Measurements from ENCODE around the gene ZNF613.
"Not testable (repeated sequence)": the region's sequence is repeated elsewhere in the genome, so short reads cannot be mapped to it uniquely, and the experiment has no call there.

The ZNF613 gene

GRCh38 chr19:51926784-51927741 lies at the start of gene ZNF613:
ZNF613 (plus strand) TSS chr19:51927472; CDS start chr19:51936221, 8,749 bp downstream.
- peak; percentile 39 to 98 (median 94) for DNase-seq

GRCh38 chr19:51882518-51882917 lies 44.8 kb upstream of the ZNF613 start:
- DNase-seq, result no peak

- DNase-seq, result no peak
These were observed 42.6 kb upstream of the ZNF613 start for GRCh38 chr19:51884713-51885112.

GRCh38 chr19:51887522-51888498 lies 39.5 kb upstream of the ZNF613 start, which contains the start of gene ZNF577:
ZNF577 (minus strand) TSS chr19:51887951; CDS start chr19:51880382, 7,569 bp downstream.
- peak in 13 of 14 donors; percentile 13 to 86 (median 76) for DNase-seq

- no peak for DNase-seq
These were observed 37.3 kb upstream of the ZNF613 start for GRCh38 chr19:51889934-51890333.

- DNase-seq, result no peak
These were observed 36.0 kb upstream of the ZNF613 start for GRCh38 chr19:51891193-51891747.

GRCh38 chr19:51901860-51902259 lies 25.4 kb upstream of the ZNF613 start:
- DNase-seq, result no peak

GRCh38 chr19:51903192-51903591 lies 24.1 kb upstream of the ZNF613 start:
- peak in 7 of 14 donors; percentile 2 to 36 (median 6) for DNase-seq

- DNase-seq, result peak; percentile 2 to 81 (median 68)
These were observed 22.7 kb upstream of the ZNF613 start, which contains the start of gene ZNF649 for GRCh38 chr19:51904331-51905165. ZNF649 (minus strand) TSS chr19:51905017; CDS start chr19:51900107, 4,910 bp downstream.

- DNase-seq, result no peak
These were observed 22.1 kb upstream of the ZNF613 start for GRCh38 chr19:51905206-51905605.

- not testable (repeated sequence) for DNase-seq
These were observed 21.6 kb upstream of the ZNF613 start for GRCh38 chr19:51905639-51906038.

GRCh38 chr19:51906108-51906507 lies 21.2 kb upstream of the ZNF613 start:
- not testable (repeated sequence) for DNase-seq

GRCh38 chr19:51907981-51908380 lies 19.3 kb upstream of the ZNF613 start:
- not testable (repeated sequence) for DNase-seq

- DNase-seq, result no peak
These were observed 11.9 kb upstream of the ZNF613 start for GRCh38 chr19:51915324-51915867.

- DNase-seq, result no peak
These were observed 11.1 kb upstream of the ZNF613 start for GRCh38 chr19:51916167-51916566.

- DNase-seq, result no peak
These were observed 7.7 kb upstream of the ZNF613 start for GRCh38 chr19:51919606-51920005.

- DNase-seq, result no peak
These were observed 5.3 kb upstream of the ZNF613 start for GRCh38 chr19:51921949-51922348.

- no peak for DNase-seq
These were observed 867 bp upstream of the ZNF613 start for GRCh38 chr19:51926426-51926783.

- DNase-seq, result no peak
These were observed 587 bp downstream of the ZNF613 start for GRCh38 chr19:51927859-51928258.

GRCh38 chr19:51931921-51932320 lies 4.6 kb downstream of the ZNF613 start:
- DNase-seq, result no peak

GRCh38 chr19:51938936-51939335 lies 11.7 kb downstream of the ZNF613 start:
- DNase-seq, result no peak
